B cell (primary cell): ENCODE measurements around the gene ZNF160. TPM values are rescaled to one million over a fixed set of nuclear protein-coding genes. Genes with fewer than 3 reads are reported as not detected.
"Not testable (repeated sequence)": the region's sequence is repeated elsewhere in the genome, so short reads cannot be mapped to it uniquely, and the experiment has no call there.

Source experiments
- ATAC-seq: fragments of 200-7000 bp; cut with Tn5 transposase; one replicate; pipeline ENCODE4 v1.10.0; 2021; ENCODE audit warnings: low read depth, mild to moderate bottlenecking, moderate number of reproducible peaks, moderate library complexity
- CTCF ChIA-PET: fragments of 350-600 bp; sonication (Branson Sonifier 250); formaldehyde crosslinking; loops from one replicate; lab custom pipeline; 2021; ENCODE audit warnings: antibody characterized with exemption, inconsistent platforms; lab: Charles Lee
- POLR2A ChIA-PET: fragments of 350-600 bp; sonication (Branson Sonifier 250); formaldehyde crosslinking; loops from one replicate; lab custom pipeline; 2021; ENCODE audit warnings: antibody characterized with exemption; lab: Charles Lee
- DNase-seq: peaks from one replicate; pipeline ENCODE4 v3.0.0; 2013
- H2AFZ ChIP-seq: 2 replicates; pipeline ENCODE4 v1.6.1; 2012; ENCODE audit warnings: mild to moderate bottlenecking, low read depth, low read length; ENCODE audit not compliant: insufficient read depth, poor library complexity, severe bottlenecking
- H3K27ac ChIP-seq, 2 donors: 1 replicate in 1 of 2; 2 replicates in 1 of 2; pipeline ENCODE4 v1.5.1; 2012 to 2013; ENCODE audit warnings: low read length in 2 of 2, mild to moderate bottlenecking in 2 of 2, moderate library complexity in 1 of 2
- H3K27me3 ChIP-seq, 4 experiments: fragments of 200-600 bp in 1 of 4; sonication (generic) in 1 of 4; replicated peaks in 1 of 4; 1 replicate in 2 of 4; 2 replicates in 2 of 4; pipeline versions ENCODE4 v1.6.1 to v1.7.0; 2013 to 2016; ENCODE audit warnings: low read length in 3 of 4, mild to moderate bottlenecking in 2 of 4, mixed read lengths in 1 of 4, moderate library complexity in 1 of 4; ENCODE audit not compliant: insufficient read depth in 4 of 4, control insufficient read depth in 3 of 4; ENCODE audit errors: control extremely low read depth in 1 of 4
- H3K36me3 ChIP-seq, 2 experiments: replicated peaks in 1 of 2; 1 replicate in 1 of 2; 2 replicates in 1 of 2; pipeline versions ENCODE4 v1.6.1 to v1.7.1; 2013; ENCODE audit warnings: low read length in 1 of 2; ENCODE audit not compliant: insufficient read depth in 2 of 2, control insufficient read depth in 1 of 2; ENCODE audit errors: control extremely low read depth in 1 of 2, extremely low read depth in 1 of 2
- H3K4me1 ChIP-seq, 2 donors: fragments of 200-600 bp in 1 of 2; sonication (generic) in 1 of 2; 1 replicate in 1 of 2; 2 replicates in 1 of 2; pipeline versions ENCODE4 v1.5.1 to v1.6.1; 2013 to 2017; ENCODE audit warnings: low read length in 2 of 2; ENCODE audit not compliant: control insufficient read depth in 2 of 2, insufficient read depth in 2 of 2
- H3K4me2 ChIP-seq: replicated peaks from 2 replicates; pipeline ENCODE3; 2012; ENCODE audit warnings: mild to moderate bottlenecking, low read depth, low read length; ENCODE audit not compliant: poor library complexity, severe bottlenecking
- H3K4me3 ChIP-seq, 5 experiments: fragments of 200-600 bp in 1 of 5; sonication (generic) in 1 of 5; 1 replicate in 3 of 5; 2 replicates in 2 of 5; pipeline versions ENCODE4 v1.5.1 to v1.7.0; 2011 to 2016; ENCODE audit warnings: low read length in 4 of 5, mild to moderate bottlenecking in 4 of 5, low read depth in 2 of 5, control low read depth in 1 of 5, moderate library complexity in 1 of 5; ENCODE audit not compliant: insufficient read depth in 1 of 5; ENCODE audit errors: control extremely low read depth in 1 of 5, extremely low read depth in 1 of 5
- H3K79me2 ChIP-seq: fragments of 200-600 bp; sonication (generic); one replicate; pipeline ENCODE4 v1.6.0; 2016; ENCODE audit warnings: low read length; ENCODE audit not compliant: control insufficient read depth, insufficient read depth
- H3K9ac ChIP-seq: fragments of 200-600 bp; sonication (generic); 2 replicates; pipeline ENCODE4 v1.6.1; 2017; ENCODE audit warnings: mild to moderate bottlenecking, low read length, moderate library complexity
- H3K9me3 ChIP-seq, 3 donors: one replicate each; pipeline versions ENCODE4 v1.6.1 to v1.7.1; 2013; ENCODE audit warnings: low read length in 2 of 3; ENCODE audit not compliant: control insufficient read depth in 2 of 3, insufficient read depth in 1 of 3; ENCODE audit errors: control extremely low read depth in 1 of 3
- H4K20me1 ChIP-seq: 2 replicates; pipeline ENCODE4 v1.6.0; 2012; ENCODE audit warnings: mild to moderate bottlenecking, low read length; ENCODE audit not compliant: insufficient read depth, control insufficient read depth, poor library complexity, severe bottlenecking
- H3K27ac Mint-ChIP-seq: one replicate; pipeline ENCODE4 v1.8.0; 2021; ENCODE audit warnings: mixed read lengths
- H3K27me3 Mint-ChIP-seq: one replicate; pipeline ENCODE4 v1.8.0; 2021; ENCODE audit warnings: mixed read lengths
- H3K4me1 Mint-ChIP-seq: one replicate; pipeline ENCODE4 v1.8.0; 2021; ENCODE audit warnings: mixed read lengths
- H3K4me3 Mint-ChIP-seq: one replicate; pipeline ENCODE4 v1.8.0; 2021; ENCODE audit warnings: mixed read lengths
- H3K9me3 Mint-ChIP-seq: one replicate; pipeline ENCODE4 v1.8.0; 2022; ENCODE audit warnings: mixed read lengths; ENCODE audit not compliant: insufficient read depth
- CTCF ChIP-seq: fragments of 200-600 bp; IDR thresholded peaks from one replicate; pipeline ENCODE4 v1.8.0; 2022; ENCODE audit warnings: antibody characterized with exemption, mild to moderate bottlenecking
- EZH2 ChIP-seq: IDR thresholded peaks from 2 replicates; pipeline ENCODE4 v1.6.1; 2012; ENCODE audit warnings: borderline replicate concordance, low read depth, mild to moderate bottlenecking, moderate library complexity, low read length; ENCODE audit not compliant: insufficient read depth, poor library complexity, severe bottlenecking
- WGBS: methylation state at CpG from one replicate; pipeline ENCODE4 v1.1.5; 2013; ENCODE audit warnings: missing lambda C conversion rate; ENCODE audit not compliant: insufficient coverage; 5-methylcytosine and 5-hydroxymethylcytosine counted together
- intact Hi-C: fragments of 100-400 bp; cut with micrococcal nuclease; formaldehyde crosslinking; loops from one replicate; pipeline ENCODE4 v1.10.0; 2022
- polyA plus RNA-seq: library from polyadenylated mRNA; depleted of rRNA; stranded (reverse); fragments of >200 nt; gene quantifications from 2 replicates; pipeline ENCODE4 v1.2.3, GENCODE V29; 2012
- total RNA-seq, 2 donors: library from RNA; stranded (reverse); fragments of 120-200 nt in 1 of 2; gene quantifications; 1 replicate in 1 of 2; 2 replicates in 1 of 2; pipeline versions ENCODE4 v1.2.3 to v1.2.4, GENCODE V29; 2013 to 2022

ZNF160 gene
- total and polyA plus RNA-seq, 2 donors (not counting 1 experiment from before 2014, with no cell fraction given): 49.9 to 87.8 TPM

- H3K27me3 Mint-ChIP-seq: no peaks in the 10 kb centered on the region
- no peaks in the 10 kb centered on the region for H3K36me3 ChIP-seq
- H3K4me1 ChIP-seq: peaks cover 10 to 11% of the 10 kb centered on the region in 2 donors
- peaks cover 25% of the 10 kb centered on the region for H3K79me2 ChIP-seq
- ATAC-seq (no peak), DNase-seq (no peak)
- H3K4me1 Mint-ChIP-seq: peaks cover 17% of the 10 kb centered on the region
- H2AFZ ChIP-seq: no peak overlapping the region
- intact Hi-C loops: no loop called here
- 98% methylated on average over 6 of the region's 7 CpGs for WGBS
- peaks cover 15% of the 10 kb centered on the region for H3K9me3 Mint-ChIP-seq
- no peak overlapping the region for H3K9ac ChIP-seq
- H3K9me3 ChIP-seq: peaks cover 7 to 32% (median 7%) of the 10 kb centered on the region in 3 donors
- no peak overlapping the region for H3K4me3 Mint-ChIP-seq
- no peak overlapping the region for H3K27ac Mint-ChIP-seq
- H3K4me3 ChIP-seq: no peak overlapping the region
- H3K4me2 ChIP-seq: no peak overlapping the region
- H4K20me1 ChIP-seq: no peaks in the 10 kb centered on the region
- ChIA-PET POLR2A (no interaction called here), CTCF (interaction anchor here (0.9 kb wide), 1 partner anchor 899 kb away, joined by 3 read pairs; no protein-coding TSS in a partner anchor)
- TF ChIP-seq EZH2 (no peak), CTCF (no peak)
- no peak overlapping the region for H3K27ac ChIP-seq
- H3K27me3 ChIP-seq: peaks cover 0 to 5% (median 0%) of the 10 kb centered on the region in 4 experiments
These were observed 27.3 kb upstream of the ZNF160 start for GRCh38 chr19:53130506-53130905.

DNA sequence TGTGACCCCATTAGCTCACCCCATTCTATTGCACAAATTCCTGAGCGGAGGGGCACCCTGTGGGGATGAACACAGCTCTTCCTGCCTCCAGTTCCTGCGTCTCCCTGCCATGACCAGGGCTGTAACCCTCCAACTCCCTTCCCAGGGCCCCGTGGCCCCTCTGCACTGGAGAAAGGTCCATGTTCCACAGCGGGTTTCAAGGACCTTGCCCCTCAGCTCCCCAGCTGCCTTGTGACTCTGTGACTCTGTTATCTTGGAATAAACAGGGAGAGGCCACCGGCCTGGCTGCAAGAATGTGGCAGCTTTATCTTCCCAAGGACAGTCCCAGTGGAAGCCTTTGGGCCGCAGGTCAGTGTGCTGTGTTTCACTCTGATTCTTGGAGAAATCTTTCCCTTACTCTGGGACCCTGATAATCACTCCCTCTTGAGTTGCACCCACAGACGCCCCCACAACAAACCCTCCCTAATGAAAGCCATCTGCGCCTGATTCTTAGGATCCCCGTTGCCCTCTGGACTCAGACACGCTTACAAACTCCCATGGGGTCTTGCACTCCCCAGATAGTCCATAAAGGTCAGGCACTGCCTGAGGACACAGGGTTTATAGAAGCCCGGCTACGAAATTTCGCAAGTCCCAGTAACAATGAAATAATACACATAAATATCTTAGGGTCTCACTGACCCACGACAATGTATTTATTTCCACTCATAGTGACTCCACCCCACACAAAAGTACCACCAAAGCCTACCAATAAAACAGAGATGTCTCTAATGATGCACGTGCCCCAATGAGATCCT, 23.7 kb upstream of the ZNF160 start:
- H3K9me3 ChIP-seq: peaks cover 0 to 25% (median 1%) of the 10 kb centered on the region in 3 donors
- H3K27me3 Mint-ChIP-seq, H3K27me3 ChIP-seq, DNase-seq, CTCF ChIA-PET, H3K36me3 ChIP-seq, H4K20me1 ChIP-seq, H2AFZ ChIP-seq, H3K4me3 ChIP-seq, H3K9ac ChIP-seq, H3K27ac Mint-ChIP-seq, H3K4me3 Mint-ChIP-seq, POLR2A ChIA-PET, H3K27ac ChIP-seq, ATAC-seq, intact Hi-C loops, H3K9me3 Mint-ChIP-seq, H3K4me1 ChIP-seq, H3K4me2 ChIP-seq: not testable (repeated sequence)
- WGBS: 85% methylated on average over 7 of the region's 15 CpGs
- H3K79me2 ChIP-seq: peaks cover 22% of the 10 kb centered on the region
- H3K4me1 Mint-ChIP-seq: peaks cover 10% of the 10 kb centered on the region
